Measurements from ENCODE around the gene DNAJA3. TPM values are rescaled to one million over a fixed set of nuclear protein-coding genes. Genes with fewer than 3 reads are reported as not detected.
A peak's percentile ranks its signal among the peaks of the same experiment; 100 is the strongest.

Gene DNAJA3
- total and polyA plus RNA-seq, 9 of the 15 experiments (the other 6 are each of a cell fraction or from before 2014, with no cell fraction given), result 8.1 to 105 (median 79.0) TPM

DNA sequence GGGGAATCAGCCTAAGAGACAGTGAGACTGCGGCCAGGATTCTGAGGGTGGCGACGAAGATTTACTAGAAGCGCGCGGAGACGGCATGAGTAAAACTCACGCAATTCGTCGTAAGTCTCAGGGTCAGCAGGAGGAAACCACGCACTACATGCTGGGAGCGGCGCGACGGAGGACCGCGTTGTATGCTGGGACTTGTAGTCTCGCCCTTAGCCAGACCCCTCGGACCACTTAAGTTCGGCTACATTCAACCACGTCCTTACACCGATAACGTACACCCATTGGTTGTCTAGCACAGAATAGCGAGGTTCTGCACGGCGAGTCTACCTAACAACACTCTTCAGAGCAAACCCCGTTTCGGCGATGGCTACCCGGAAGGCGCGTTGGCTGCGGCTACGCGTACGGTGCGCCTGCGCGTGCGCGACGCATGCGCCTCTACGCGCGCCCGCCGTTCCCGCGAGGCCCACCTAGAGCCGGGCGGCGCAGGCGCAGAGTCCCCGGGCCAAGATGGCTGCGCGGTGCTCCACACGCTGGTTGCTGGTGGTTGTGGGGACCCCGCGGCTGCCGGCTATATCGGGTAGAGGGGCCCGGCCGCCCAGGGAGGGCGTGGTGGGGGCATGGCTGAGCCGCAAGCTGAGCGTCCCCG is at the start of gene DNAJA3 (continued):
- no peak for TF ChIP-seq HMG20B (CRISPR knock-in tag; IDR thresholded peaks at IDR 0.05)
- no peak for TF ChIP-seq SRSF1 (IDR thresholded peaks at IDR 0.05; ENCODE audit: low read depth, low read length)
- no peak for TF ChIP-seq ZFPM2 (CRISPR knock-in tag; IDR thresholded peaks at IDR 0.05)
- TF ChIP-seq PHB (CRISPR knock-in tag; IDR thresholded peaks at IDR 0.05), result no peak
- no peak for TF ChIP-seq HDAC6 (IDR thresholded peaks at IDR 0.05; ENCODE audit: low read depth, low read length)
- TF ChIP-seq JUN (IDR thresholded peaks at IDR 0.05; ENCODE audit: borderline replicate concordance, low read depth, low read length), result peak; percentile 69; the same call in 1 of the 2 replicates
- TF ChIP-seq JUN (CRISPR knock-in tag; IDR thresholded peaks at IDR 0.05; ENCODE audit: borderline replicate concordance), result 0 out of 2 replicates have a peak, but pooled peaks have one; percentile 81
- no peak for TF ChIP-seq GATAD2B (IDR thresholded peaks at IDR 0.05; ENCODE audit: borderline replicate concordance)
- TF ChIP-seq ZNF395 (CRISPR knock-in tag; IDR thresholded peaks at IDR 0.05), result peak; percentile 78
- TF ChIP-seq, protein P1, sequence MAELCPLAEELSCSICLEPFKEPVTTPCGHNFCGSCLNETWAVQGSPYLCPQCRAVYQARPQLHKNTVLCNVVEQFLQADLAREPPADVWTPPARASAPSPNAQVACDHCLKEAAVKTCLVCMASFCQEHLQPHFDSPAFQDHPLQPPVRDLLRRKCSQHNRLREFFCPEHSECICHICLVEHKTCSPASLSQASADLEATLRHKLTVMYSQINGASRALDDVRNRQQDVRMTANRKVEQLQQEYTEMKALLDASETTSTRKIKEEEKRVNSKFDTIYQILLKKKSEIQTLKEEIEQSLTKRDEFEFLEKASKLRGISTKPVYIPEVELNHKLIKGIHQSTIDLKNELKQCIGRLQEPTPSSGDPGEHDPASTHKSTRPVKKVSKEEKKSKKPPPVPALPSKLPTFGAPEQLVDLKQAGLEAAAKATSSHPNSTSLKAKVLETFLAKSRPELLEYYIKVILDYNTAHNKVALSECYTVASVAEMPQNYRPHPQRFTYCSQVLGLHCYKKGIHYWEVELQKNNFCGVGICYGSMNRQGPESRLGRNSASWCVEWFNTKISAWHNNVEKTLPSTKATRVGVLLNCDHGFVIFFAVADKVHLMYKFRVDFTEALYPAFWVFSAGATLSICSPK (IDR thresholded peaks at IDR 0.05; ENCODE audit: borderline replicate concordance), result no peak
- no peak for TF ChIP-seq THRAP3 (IDR thresholded peaks at IDR 0.05; ENCODE audit: borderline replicate concordance)
- TF ChIP-seq NBN (IDR thresholded peaks at IDR 0.05; ENCODE audit: low read depth), result peak; percentile 88
- TF ChIP-seq, protein P2, sequence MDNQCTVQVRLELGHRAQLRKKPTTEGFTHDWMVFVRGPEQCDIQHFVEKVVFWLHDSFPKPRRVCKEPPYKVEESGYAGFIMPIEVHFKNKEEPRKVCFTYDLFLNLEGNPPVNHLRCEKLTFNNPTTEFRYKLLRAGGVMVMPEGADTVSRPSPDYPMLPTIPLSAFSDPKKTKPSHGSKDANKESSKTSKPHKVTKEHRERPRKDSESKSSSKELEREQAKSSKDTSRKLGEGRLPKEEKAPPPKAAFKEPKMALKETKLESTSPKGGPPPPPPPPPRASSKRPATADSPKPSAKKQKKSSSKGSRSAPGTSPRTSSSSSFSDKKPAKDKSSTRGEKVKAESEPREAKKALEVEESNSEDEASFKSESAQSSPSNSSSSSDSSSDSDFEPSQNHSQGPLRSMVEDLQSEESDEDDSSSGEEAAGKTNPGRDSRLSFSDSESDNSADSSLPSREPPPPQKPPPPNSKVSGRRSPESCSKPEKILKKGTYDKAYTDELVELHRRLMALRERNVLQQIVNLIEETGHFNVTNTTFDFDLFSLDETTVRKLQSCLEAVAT (IDR thresholded peaks at IDR 0.05), result no peak; a peak in 1 of 4 replicates
- no peak for TF ChIP-seq ZNF445 (CRISPR knock-in tag; IDR thresholded peaks at IDR 0.05; ENCODE audit: low read depth)
- TF ChIP-seq ZNF785 (CRISPR knock-in tag; IDR thresholded peaks at IDR 0.05), result no peak
- TF ChIP-seq NCOA4 (IDR thresholded peaks at IDR 0.05; ENCODE audit: partially characterized antibody), result no peak
- peak; percentile 22; the same call in 1 of the 2 replicates for TF ChIP-seq TEAD4 (IDR thresholded peaks at IDR 0.05; ENCODE audit: low read length)
- no peak for TF ChIP-seq TEAD4 (CRISPR knock-in tag; IDR thresholded peaks at IDR 0.05; ENCODE audit: borderline replicate concordance)
- TF ChIP-seq ARID3A (IDR thresholded peaks at IDR 0.05; ENCODE audit: borderline replicate concordance, low read depth, low read length), result no peak
- TF ChIP-seq PREB (CRISPR knock-in tag; IDR thresholded peaks at IDR 0.05), result no peak
- no peak; the same call in 1 of the 2 replicates for TF ChIP-seq RHOXF2B (CRISPR knock-in tag; conservative IDR thresholded peaks at IDR 0.05)
- no peak for TF ChIP-seq TEAD2 (tag; IDR thresholded peaks at IDR 0.05)
